Cerebellar nuclear complex (tissue), 1 donor: ENCODE measurements around the gene COQ8A.
A peak's percentile ranks its signal among the peaks of the same experiment; 100 is the strongest.
"Not testable (repeated sequence)": the region's sequence is repeated elsewhere in the genome, so short reads cannot be mapped to it uniquely, and the experiment has no call there.

Experiments used
- DNase-seq, 2 experiments: peaks; one replicate each; lab custom pipeline; 2025; lab: John Stamatoyannopoulos, UW

COQ8A gene

DNA sequence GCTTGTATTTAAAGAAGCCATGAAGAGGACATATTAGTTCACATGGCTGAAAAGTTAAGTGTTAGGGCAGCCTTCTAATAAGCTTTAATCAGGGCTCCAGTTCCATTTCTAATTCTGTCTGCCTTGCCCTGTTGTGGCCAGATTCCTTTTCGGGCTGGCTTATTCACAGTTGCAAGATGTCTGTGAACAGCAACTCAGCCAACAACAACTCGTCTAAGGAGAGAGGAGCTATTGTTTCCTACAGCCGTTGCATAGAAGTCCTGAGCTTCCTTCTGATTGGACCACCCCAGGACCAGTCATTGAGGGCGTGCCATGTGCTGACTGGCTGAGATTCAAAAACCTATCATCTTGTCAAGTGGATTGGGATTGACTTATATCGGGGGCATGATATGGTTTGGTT, 18.6 kb upstream of the COQ8A start:
- DNase-seq, result no peak

DNA sequence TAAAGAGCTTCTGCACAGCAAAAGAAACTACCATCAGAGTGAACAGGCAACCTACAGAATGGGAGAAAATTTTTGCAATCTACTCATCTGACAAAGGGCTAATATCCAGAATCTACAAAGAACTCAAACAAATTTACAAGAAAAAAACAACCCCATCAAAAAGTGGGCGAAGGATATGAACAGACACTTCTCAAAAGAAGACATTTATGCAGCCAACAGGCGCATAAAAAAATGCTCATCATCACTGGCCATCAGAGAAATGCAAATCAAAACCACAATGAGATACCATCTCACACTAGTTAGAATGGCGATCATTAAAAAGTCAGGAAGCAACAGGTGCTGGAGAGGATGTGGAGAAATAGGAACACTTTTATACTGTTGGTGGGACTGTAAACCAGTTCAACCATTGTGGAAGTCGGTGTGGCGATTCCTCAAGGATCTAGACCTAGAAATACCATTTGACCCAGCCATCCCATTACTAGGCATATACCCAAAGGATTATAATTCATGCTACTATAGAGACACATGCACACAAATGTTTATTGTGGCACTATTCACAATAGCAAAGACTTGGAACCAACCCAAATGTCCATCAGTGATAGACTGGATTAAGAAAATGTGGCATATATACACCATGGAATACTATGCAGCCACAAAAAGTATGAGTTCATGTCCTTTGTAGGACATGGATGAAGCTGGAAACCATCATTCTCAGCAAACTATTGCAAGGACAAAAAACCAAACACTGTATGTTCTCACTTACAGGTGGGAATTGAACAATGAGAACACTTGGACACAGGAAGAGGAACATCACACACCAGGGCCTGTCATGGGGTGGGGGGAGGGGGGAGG, 10.6 kb upstream of the COQ8A start:
- not testable (repeated sequence) for DNase-seq

DNA sequence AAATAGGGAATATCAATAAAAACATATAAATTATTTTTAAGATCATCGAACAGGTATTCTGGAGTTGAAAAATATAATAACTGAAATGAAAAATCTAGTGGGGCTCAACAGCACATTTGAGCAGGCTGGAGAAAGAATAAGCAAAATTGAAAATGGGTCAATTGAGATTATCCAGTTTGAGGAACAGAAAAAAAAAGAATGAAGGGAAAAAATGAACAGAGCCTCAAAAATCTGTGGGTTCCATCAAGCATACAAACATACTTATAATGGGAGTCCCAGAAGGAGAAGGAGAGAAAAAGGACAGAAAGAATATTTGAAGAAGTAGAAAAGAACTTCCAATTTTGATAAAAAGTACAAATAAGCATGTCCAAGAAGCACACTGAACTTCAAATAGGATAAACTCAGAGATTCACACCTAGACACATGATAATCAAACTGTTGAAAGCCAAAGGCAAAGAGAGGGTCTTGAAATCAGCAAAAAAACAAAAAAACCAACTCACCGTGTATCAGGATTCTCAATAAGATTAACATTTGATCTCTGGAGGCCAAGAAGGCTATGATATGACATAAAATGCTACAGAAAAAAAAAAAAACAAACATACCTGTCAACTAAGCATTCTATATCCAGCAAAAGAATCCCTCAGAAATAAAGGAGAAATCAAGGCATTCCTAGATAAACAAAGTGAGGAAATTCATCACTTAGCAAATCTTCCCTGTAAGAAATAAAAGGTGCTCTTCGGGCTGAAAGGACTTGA, 5.4 kb upstream of the COQ8A start:
- no peak for DNase-seq

DNA sequence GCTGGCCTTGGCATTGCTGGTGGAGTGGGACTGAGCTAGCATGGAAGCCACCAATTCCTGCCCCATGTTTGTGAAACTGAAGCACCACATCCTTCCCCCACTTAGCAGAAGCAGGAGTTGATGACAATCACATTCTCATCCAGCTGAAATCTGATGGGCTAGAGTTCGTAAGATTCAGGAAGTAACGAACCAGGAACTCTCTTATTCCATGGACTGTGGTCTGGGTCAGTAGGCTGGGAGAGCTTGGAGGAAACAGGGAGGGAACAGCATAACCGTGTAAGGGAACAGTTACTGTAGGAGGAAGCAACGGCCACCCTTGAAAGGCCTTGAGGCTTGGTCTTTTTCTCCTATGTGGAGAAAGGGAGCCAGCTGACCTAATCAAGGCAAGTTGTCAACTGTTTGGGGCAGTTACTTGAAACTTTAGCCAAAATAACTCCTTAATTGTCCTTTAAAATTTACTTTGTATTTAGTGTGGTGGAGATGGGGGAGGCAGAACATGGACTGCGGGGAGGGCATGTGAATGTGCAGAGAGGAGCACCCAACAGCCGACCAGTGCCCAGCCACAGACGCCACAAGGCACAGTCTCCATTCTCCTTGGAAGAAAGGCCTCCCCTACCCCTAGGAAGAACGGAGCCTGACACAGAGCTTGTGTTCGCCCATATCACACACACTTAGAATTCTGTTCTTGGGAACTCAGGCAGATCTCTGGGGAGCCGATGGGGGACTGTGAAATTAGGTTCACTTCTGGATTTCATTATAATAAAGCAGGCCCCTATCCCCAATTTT, 2.0 kb upstream of the COQ8A start:
- DNase-seq, result no peak

DNA sequence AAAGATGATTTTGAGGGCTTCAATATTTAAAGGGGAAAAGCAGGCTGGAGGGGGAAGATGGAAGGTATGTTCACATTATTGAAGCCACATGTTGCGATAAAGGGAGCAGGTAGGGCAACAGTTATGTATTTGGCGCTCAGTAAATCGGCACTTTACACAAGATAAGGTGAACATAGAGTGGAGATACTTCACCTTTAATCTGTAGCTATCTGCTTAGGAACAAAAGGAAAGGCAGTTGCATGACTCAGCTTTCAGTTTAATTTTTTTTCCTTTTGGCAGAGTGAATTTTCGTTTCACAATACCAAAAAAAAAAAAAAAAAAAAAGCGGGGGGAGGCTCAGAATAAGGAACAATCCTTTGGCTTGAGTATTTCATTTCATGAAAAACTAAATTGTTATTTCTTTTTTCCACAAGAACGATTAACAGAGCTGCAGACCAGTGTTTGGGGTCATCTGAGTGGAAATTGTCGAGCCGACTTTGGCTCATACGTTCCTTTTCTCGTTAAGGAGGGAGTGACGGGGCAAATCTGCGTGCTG, 1.1 kb upstream of the COQ8A start:
- no peak for DNase-seq

DNA sequence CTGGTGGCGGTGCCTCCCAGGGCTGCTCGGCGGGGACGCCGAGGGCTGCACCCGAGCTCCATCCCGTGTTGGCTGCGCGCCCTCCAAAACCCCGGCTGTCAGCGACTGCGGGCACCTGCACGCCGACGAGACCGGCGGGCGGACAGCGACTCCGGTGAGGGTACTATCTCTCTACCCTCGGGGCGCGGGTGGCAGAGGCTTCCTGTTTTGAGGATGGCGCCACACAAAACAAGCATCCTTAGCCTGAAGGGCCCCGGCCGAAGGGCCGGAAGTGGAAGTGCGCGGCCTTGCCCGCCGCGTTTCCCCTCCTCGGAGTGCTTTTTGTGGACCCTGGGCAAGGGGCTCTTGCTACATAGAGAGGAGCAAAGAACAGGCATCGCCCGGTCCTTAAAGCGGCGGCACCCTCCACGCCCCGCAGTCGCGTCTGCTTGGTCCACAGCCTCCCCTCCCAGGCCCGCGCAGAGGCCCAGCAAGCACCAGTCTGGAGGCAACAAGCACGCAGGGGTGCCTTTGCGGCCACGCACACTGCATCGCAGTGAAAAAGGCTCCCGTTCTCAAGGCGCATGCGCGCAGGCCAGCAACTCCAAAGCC, 561 bp upstream of the COQ8A start:
- peak in 1 of 2 experiments; percentile 69 for DNase-seq

DNA sequence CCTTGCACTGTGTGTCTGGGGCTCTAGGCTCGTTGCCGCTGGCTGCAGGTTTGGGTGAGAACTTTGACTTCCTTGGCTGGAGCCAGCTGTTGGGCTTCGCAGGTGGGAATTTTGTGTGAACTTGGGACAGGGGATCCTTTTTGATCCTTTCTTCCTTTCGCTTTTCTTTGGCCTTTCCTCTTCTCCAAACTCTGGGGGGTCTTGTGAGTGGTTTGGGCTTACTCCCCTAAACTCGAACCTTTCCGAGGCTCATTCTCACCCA, 643 bp downstream of the COQ8A start:
- DNase-seq, result no peak

DNA sequence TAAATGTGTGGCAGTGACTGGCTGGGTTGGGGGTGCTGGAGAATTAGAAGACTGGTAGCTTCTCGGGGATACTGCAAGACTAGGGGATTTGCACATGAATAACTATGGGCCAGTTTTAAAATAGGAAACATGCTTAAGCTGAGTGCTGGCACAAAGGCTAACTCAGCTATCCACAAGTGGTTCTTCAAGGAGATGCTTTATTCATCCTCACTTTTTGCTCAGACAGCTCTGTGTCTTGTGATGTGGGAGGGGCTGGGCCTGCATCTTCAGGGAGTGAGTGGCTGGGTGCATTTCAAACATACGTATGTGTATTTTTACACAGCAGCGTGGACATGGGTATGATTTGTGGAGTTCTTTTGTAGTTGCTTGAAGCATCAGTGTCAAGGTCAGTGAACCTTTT, 2.3 kb downstream of the COQ8A start:
- no peak for DNase-seq

DNA sequence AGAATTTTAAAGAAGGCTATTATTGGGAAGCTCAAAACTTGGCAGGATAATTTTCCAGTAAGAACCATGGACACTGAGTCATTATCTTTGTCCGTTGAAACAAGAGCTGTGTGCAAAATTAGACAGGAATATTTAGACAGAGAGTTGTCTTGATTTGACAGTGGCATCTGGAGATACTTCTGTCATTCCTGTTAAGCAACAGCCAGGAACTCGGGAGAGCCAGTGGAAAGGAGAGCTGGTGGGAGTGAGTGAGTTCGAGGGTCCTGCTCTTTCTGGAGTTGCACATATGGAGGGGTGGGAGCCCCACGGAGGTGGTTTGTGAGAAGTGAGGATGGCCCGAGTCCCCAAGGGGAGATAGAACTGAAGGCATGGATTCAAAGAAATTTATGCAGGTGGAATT, 3.1 kb downstream of the COQ8A start:
- no peak for DNase-seq

DNA sequence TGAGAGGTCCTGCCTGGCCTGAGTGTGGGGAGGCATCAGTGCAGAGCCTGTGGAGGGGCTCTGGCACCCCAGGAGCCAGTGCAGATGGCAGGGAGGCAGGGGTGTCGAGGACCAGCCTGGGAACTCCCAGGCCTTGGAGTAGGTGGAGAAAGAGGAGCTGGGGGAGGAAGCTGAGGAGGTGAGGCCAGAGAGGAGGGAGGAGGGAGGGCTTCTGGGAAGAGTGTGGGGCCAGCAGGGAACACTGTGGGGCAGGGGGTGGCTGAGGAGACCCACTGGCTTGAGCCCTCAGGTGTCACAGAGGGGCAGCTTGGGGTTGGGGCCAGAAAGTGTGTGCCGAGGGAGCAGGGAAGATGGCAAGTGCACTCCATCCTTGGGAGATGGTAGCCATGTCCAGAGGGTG, 3.8 kb downstream of the COQ8A start:
- no peak for DNase-seq

DNA sequence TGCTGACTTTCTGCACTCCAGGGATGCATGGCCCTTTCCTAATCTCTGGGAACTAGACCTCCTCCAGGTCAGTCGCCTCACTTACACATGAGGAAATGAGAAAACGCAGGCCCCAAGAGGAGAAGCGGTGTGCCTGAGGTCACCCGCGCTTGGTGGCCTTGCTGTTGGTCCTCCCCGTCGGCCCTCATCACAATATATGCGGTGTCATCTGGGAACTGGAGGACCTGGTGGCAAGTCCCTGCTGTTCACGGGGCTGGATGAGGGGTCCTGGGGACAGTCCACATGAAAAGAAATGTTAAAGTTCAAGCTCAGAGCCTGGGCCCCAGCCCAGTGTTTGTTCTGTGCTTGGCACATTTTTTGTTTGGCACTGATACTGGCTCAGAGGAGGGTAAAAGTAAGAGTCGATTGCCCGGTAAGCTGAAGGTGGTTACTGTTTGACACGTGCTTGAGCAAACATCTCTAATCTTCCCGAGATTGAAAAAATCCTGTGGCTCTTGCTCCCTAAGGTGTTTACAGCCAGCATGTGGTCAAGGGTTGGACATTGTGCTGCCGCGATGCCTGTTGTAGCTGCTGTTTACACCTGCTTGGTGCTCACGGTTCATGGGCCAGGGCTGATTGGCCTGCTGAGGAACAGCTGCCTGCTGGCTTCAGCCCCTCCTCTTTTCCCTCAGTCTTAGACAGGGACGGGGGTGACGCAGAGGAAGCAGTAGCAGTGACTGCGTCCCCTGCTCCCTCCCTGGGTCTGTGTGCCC, 5.2 kb downstream of the COQ8A start:
- no peak for DNase-seq

DNA sequence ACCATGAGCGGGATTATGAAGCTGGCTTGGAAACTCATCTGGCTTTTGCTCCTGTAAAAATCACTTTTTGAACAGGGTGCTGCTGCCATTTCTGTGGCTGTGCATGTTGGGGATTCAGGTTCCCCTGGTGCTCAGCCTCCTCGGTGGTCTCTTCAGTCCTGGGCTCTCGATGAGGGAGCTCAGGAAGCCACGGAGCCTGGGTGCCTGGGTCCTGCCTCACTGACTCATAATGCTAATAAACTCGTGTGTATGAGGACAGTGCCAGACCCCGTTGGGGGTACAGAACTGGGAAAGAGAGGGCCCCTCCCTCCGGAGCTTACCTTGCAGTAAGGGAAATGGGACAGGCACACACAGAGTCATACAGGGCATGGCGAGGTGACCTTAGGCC, 5.8 kb downstream of the COQ8A start:
- no peak for DNase-seq

DNA sequence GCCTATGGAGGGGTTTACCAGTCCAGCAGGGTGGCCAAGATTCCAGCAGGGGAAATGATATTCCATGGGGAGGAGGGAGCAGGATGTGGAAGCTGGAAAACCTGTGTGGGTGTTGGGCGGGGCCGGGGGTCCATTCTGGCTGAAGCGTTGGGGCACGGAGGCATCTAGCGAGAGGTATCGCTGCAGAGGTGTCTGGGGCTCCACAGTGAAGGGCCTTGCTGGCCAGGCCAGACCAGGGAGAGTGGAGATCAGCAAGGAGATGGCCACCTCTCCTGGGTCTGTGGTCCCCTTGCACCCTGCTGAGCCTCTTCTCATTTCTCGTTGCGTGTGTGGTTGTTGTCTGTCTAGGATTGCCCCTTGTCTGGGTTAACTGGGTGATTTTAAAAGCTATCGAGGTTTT, 6.2 kb downstream of the COQ8A start:
- DNase-seq, result no peak

DNA sequence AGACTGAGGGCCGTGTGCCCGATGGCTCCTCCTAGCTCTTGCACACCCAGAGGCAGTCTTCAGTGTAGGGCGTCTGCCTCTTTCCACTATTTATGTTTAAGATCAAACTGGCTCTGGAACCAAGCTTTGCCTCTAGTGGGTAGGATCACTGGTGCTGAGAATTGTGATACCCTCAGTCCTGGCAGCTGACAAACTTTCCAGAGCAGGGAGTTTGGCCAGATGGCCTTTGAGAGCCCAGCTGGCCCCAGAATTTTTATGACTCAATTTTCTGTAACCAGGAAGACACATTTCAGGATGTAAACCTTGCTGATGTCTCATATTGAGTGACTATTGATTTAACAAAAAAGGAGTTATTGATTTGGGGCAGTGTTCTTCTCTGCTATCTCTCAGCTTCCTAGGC, 6.7 kb downstream of the COQ8A start:
- no peak for DNase-seq

DNA sequence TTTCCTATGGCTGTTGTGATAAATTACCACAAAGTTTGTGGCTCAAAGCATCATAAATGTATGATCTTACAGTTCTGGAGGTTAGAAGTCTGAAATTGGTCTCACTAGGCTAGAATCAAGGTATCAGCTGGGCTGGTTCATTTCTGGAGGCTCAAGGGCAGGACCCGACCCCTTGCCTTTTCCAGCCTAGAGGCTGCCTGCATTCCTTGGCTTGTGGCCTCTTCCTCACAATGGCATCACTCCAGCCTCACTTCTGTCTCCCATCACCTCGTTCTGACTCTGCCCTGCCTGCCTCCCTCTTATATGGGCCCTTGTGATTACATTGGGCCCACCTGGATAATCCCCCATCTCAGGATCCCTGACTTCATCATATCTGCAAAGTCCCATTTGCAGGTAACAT, 8.0 kb downstream of the COQ8A start:
- no peak for DNase-seq

DNA sequence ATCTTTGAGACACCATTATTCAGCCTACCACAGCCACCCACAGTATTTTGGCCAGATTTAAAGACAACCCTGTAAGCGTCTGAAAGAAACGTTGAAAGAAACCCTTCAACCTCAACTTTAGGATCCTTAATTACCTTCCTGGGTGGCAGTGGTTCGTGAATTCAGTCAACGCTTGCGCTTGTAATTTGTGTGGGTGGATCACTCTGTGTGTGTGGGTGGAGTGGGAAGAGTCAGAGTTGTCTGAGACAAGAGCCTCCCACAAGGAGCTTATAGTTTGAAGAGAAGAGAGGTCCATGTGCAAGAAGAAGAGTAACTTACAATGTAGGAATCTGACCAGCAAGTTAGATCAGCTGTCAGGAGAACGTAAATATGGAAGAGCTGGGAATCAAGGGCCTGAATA, 8.4 kb downstream of the COQ8A start:
- no peak for DNase-seq

DNA sequence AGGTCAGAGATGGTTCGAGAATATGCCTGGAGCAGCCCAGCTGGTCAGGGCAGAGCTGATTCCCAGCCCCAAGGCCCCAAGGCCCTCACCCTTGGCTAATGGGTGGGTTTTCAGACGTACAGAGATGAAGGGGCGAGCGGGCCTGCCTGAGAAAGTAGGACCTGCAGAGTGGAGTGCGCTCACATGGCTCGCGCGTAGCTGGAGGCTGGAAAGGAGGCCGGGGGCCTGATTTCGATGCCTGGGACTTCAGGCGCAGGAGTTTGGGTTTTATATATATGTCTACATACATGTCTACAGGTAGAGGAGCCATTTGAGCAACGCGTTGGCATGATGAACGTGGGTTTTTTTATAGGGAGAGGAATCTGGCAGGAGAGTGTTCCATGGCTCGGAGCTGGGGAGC, 8.9 kb downstream of the COQ8A start:
- no peak for DNase-seq

DNA sequence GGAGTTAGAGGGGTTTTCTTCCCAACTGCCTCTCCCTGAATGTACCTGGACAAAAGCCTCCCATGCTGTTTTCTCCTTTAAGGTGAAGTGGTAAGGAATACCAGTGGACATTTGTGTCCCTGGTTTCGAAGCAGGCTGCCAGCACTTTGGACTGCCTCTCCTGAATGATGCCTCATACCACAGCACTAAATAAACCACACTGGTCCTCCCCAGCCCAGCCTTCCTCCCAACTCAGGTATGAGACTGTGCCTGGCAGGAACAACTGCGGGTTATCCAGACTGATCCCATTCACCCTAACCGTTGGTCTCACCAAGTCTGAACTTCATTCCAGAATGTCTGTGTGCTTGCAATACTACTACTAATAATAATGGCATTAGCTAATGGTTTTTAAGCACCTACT, 9.3 kb downstream of the COQ8A start:
- no peak for DNase-seq

DNA sequence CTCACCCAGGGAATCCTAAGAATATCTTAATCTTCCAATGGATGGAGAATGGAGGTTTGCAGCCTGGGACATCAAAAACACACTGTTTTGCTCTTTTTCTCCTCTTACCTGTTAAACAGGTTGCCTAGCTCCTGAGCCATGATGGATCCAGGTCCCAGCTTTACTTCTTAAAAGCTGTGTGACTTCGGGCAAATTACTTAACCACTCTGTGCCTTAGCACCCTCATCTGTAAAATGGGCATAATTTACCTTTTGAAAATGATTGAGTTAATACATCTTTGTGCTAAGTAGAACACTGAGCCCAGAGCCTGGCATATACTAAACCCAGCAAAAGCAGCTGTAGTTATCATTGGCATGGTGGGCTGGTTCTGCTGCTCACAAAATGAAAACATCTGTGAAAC, 10.2 kb downstream of the COQ8A start:
- DNase-seq, result no peak

DNA sequence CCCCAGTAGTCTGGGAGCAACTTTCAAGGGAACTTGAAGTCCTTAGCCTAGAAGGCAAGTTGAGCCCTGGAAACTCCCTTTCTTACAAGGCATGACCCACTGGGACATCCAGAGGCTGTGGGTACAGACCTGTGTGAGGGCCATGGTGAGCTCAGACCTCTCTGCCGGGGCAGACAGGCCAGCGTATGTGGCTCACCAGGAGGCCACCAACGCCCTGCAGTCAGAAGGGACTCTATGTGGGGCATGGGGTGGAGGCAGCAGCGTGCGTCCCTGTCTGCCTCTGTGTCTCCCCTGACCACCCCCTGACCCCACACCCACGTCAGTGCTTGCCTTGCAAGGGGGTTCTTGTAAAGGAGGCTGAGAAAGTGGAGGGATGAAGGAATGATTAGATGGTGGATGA, 10.8 kb downstream of the COQ8A start:
- DNase-seq, result no peak

DNA sequence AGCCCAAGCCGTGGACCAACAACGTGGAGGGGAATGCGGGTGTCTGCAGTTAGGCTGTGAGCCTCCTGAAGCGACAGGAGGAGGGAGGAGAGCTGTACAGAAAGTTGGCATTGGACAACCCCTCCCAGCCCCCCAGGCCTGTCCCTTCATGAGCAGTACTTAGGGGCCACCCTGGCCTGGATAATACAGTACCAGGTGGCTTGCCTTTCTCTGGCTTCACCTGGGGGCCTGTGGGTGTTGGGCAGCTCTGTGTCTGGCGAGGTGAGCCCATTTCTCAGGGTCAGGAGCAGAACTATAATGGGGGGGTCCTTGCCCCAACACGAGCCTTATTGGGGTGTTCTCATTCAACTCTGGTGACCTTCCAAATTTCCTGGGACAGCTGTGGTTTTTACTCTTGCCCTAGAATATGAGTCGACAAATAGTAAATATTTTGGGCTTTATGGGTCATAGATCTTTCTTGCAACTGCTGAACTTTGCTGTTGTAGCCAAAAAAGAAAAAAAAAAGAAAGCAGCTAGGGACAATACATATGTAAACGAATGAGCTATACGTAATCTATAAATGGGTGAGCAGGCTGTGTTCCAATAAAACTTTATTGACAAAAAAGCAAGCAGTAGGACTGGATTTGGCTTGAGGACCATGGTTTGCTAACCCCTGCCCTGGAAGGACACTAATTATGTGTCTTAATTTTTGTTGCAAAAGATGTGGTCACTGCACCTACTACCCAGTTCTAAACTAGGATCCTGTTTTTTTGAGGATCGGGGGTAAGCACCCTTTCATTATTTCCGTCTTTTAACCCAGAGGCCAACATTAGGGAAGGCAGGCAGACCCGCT, 11.4 kb downstream of the COQ8A start:
- no peak for DNase-seq
